Astrocyte of the cerebellum (primary cell): ENCODE data around the gene PLEKHF1.

Experiments used
- DNase-seq: peaks from one replicate; pipeline ENCODE4 v3.0.0-alpha.2; 2011; ENCODE audit warnings: low read depth
- H3K4me3 ChIP-seq: 2 replicates; pipeline ENCODE4 v1.5.1; 2011; ENCODE audit warnings: mild to moderate bottlenecking, low read depth, low read length, moderate library complexity
- CTCF ChIP-seq: IDR thresholded peaks from 2 replicates; pipeline ENCODE4 v1.5.1; 2012; ENCODE audit warnings: low read length, low read depth, moderate library complexity, mild to moderate bottlenecking; ENCODE audit errors: missing control alignments
- in situ Hi-C: cut with HindIII; loops from 2 replicates; pipeline ENCODE4 v1.10.0; 2017; ENCODE audit warnings: low sequenced_read_pairs

Gene PLEKHF1

DNA sequence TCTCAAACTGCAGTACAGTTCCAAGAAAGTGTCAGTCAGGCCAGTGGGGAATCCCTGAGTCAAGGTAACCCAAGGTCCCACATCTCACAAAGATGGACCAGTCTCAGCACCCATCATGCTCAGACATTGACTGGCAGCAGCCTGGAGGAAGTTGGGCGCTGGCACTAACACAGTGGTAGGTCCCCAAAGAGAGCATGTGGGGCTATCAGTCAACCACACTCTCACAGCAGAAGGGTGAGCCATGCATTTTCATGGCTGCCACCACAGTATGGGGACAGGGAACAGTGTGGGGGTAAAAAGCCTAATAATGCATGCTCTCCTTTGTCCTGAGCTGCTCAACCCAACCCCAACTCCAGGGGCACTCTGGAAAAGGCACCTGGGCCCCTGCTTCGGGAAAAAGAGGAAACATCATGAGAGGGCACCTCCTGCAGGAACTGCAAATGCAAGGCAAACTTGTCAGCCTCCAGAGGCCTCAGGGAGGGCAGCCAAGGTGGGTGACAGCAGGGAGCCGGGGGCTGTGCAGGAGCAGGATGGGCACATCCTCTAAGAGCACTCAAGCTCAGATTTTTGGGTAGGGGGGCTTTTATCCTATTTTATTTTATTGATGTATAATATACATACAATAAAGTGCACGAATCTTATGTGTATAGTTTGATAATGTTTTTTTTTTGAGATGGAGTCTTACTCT is 9.5 kb upstream of the PLEKHF1 start:
- no peak overlapping the region for H3K4me3 ChIP-seq
- TF ChIP-seq CTCF = no peak
- DNase-seq = no peak
- in situ Hi-C loops = no loop called here

DNA sequence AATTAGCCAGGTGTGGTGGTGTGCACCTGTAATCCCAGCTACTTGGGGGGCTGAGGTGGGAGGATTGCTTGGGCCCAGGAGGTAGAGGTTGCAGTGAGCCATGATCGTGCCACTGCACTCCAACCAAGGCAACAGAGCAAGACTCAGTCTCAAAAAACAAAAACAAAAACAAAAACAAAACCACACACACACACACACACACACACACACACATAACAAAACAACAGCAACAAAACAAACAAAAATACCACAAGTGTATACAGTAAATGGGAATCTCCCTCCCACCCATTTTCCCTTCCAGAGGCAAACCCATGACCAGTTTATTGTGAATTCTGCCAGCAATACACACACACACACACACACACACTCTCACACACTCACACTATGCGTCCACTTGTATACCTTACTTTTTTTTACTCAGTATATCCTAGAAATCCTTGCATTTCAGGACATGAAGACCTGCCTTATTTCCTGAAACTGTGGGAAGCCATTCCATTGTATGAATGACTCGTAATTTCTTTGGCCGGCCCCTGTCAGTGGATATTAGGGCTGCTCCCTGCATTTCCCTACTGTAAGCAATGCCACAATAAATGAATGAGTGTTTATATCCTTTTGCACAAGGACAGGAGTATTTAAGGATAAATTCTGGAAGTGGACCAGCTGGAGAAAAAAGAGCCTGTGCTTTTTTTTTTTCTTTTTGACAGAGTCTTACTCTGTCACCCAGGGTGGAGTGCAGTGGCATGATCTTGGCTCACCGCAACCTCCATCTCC is 6.9 kb upstream of the PLEKHF1 start:
- no peak overlapping the region for H3K4me3 ChIP-seq
- in situ Hi-C loops = no loop called here
- TF ChIP-seq CTCF = no peak
- DNase-seq = no peak

- H3K4me3 ChIP-seq = no peak overlapping the region
- no peak for DNase-seq
- no peak for TF ChIP-seq CTCF
- in situ Hi-C loops = no loop called here
These were observed 4.4 kb upstream of the PLEKHF1 start for GRCh38 chr19:29660835-29661234.

- no peak for DNase-seq
- no peak for TF ChIP-seq CTCF
- in situ Hi-C loops = no loop called here
- H3K4me3 ChIP-seq = no peak overlapping the region
These were observed 3.0 kb upstream of the PLEKHF1 start for GRCh38 chr19:29662278-29662603.

GRCh38 chr19:29662604-29663404 is 2.5 kb upstream of the PLEKHF1 start:
- in situ Hi-C loops = no loop called here
- peak; percentile 86 for DNase-seq
- no peak overlapping the region for H3K4me3 ChIP-seq
- TF ChIP-seq CTCF = no peak

DNA sequence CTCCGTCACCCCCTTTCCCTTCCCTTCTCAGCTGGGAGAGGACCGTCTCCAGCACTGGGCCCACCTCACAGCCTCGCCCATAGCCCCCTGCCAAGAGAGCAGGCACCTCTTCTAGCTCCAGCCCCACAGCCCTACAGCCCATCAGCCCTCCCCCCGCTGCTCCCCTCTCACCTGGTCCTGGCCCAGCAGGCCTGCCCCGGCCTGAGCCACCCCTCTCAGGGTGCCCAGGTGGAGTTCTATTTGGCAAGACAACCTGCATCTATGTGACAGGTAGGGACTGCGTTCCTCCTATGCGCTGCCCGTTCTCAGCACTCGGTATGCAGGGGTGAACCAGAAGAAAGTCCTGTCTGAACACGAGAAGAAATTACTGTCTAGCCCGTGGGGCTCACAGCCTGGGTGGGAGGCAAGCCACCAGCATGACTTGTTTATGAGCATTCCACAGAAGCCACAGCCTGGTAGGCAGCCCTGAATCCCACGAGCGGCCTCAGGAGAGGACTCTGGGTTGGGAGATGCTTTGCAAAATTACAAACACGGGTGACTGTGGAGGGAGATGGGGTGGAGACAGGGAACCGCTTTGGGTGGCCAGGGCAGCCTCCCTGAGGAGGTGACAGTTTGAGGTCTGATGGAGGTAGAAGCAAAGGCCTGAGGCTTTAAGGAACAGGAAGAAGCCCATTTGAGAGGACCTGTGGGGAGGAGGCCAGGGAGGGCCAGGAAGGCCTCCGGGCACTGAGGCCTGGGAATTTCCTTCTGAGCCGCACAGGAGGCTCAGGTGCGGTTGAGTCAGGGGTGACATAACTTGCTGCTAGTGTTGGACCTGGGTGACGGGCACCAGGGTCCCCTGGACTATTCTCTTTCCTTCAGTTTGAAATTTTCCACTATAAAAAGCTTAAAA is 1.2 kb upstream of the PLEKHF1 start:
- in situ Hi-C loops = no loop called here
- no peak for TF ChIP-seq CTCF
- no peak overlapping the region for H3K4me3 ChIP-seq
- DNase-seq = no peak
